ENCODE data around the gene RARG.
"Not testable (repeated sequence)": the region's sequence is repeated elsewhere in the genome, so short reads cannot be mapped to it uniquely, and the experiment has no call there.

RARG gene

DNA sequence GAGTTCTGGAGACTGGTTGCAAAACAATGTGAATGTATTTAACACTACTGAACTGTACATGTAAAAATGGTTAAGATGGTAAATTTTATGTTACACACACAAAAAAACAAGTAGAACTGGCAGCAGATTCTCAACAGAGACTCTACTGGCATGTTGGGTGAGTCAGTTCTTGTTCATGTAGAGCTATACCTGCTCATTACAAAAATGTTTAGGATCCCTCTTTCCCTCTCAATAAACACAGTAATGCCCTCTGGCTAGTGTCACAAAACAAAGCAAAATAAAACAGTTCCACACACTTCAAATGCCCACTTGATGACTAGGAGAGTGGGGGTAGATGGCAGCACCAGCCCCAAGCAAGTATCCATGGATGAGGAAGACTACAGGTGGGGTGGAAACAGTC is 65.2 kb downstream of the RARG start:
- no peak for DNase-seq

DNA sequence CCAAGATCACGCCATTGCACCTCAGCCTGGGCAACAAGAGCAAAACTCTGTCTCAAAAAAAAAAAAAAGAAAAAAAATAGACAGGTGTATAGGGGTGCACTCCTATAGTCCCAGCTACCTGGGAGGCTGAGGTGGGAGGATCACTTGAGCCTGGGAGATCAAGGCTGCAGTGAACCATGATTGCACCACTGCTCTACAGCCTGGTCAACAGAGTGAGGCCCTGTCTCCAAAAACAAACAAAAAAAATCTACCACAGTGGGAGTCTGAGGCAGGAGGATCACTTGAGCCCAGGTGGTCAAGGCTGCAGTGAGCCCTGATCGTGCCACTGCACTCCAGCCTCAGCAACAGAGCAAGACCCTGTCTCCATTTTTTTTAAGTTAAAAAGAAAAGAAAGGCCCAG is 69.0 kb downstream of the RARG start:
- DNase-seq: not testable (repeated sequence)

DNA sequence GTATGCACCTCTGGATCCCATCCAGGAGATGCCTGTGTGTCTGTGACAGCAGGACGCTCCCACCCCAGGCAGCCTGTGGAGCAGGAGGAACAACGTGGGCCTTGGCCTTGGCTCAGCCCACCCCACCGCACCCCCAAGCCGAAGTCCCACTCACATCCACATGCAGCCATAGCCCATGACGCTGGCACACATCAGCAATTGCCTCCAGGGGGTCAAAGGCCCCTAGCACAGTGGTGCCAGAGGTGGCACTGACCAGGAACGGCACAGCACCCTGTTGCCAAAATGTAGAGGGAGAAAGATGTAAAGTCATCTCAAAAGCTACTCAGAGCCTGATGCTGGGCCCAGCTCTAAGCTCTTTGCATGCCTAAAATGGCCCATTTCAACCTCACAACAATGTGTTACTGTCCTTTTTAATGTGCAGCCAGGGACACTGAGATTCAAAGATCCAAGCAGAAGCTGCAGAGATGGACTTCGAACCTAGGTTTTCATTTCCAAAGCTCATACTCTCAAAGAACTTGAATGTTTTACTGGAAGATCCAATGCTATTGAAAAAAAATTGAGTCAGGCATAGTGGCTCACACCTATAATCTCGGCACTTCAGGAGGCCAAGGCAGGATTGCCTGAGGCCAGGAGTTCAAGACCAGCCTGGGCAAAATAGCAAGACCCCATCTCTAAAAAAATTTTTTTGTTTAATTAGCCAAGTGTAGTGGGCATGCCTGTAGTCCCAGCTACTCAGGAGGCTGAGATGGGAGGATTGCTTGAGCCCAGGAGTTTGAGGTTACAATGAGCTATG is 70.7 kb downstream of the RARG start:
- DNase-seq: no peak

DNA sequence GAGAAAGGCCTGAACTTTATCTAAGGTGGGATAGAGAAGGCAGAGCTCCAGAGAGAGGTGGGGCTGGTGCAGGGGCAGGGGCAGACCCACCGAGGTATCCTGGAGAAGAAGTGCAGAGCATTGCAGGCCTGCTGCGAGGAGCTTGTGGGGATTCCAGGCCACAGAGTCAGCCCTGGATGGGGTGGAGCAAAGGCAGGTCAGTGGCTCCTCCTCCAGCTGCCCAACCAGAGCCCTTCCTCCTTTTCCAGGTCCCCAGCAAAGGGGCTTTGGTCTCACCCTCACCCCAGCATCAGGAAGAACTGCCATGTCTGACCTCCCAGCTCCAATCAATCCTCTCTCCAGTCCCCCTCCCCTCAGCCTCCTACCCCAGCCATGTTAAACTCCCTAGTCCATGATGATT is 71.3 kb downstream of the RARG start:
- peak; percentile 67 for DNase-seq
